ENCODE measurements around the gene SMIM1. TPM values are rescaled to one million over a fixed set of nuclear protein-coding genes. Genes with fewer than 3 reads are reported as not detected.

The SMIM1 gene
- total RNA-seq, 1 experiment from 2014 or later = 20.1 TPM

Other genes starting within 250 kb of the SMIM1 start
- 8.1 and 8.7 TPM in 2 replicates for gene MEGF6, start 161.2 kb upstream of the SMIM1 start, total RNA-seq (2014; rRNA removed; shearing (Covaris generic))
- gene TPRG1L, start 147.7 kb upstream of the SMIM1 start, total RNA-seq (2014; rRNA removed; shearing (Covaris generic)) = 19.2 and 21.7 TPM in 2 replicates
- gene WRAP73, start 122.6 kb upstream of the SMIM1 start, total RNA-seq (2014; rRNA removed; shearing (Covaris generic)) = 34.5 and 40.8 TPM in 2 replicates
- gene TP73, start 120.2 kb upstream of the SMIM1 start, total RNA-seq (2014; rRNA removed; shearing (Covaris generic)) = 0.86 and 2.4 TPM in 2 replicates
- not detected in 2 replicates for gene CCDC27, start 20.3 kb upstream of the SMIM1 start, total RNA-seq (2014; rRNA removed; shearing (Covaris generic))
- gene LRRC47, start 23.7 kb downstream of the SMIM1 start, total RNA-seq (2014; rRNA removed; shearing (Covaris generic)) = 35.4 and 41.8 TPM in 2 replicates
- gene CEP104, start 84.5 kb downstream of the SMIM1 start, total RNA-seq (2014; rRNA removed; shearing (Covaris generic)) = 6.0 and 17.5 TPM in 2 replicates
- 7.6 and 10.0 TPM in 2 replicates for gene DFFB, start 84.7 kb downstream of the SMIM1 start, total RNA-seq (2014; rRNA removed; shearing (Covaris generic))
- 40.4 and 59.1 TPM in 2 replicates for gene C1orf174, start 127.5 kb downstream of the SMIM1 start, total RNA-seq (2014; rRNA removed; shearing (Covaris generic))